H1 (cell line): Measurements from ENCODE around the gene RSF1. TPM values are rescaled to one million over a fixed set of nuclear protein-coding genes. Genes with fewer than 3 reads are reported as not detected.

Experiments
- CTCF ChIA-PET: fragments of 300-600 bp; sonication (Branson Sonifier 250); formaldehyde crosslinking; loops from one replicate; lab custom pipeline; 2021; ENCODE audit not compliant: partially characterized antibody; lab: Charles Lee
- POLR2A ChIA-PET: fragments of 300-600 bp; sonication (Branson Sonifier 250); formaldehyde crosslinking; loops from one replicate; lab custom pipeline; 2021; ENCODE audit warnings: inconsistent platforms; ENCODE audit not compliant: partially characterized antibody; lab: Charles Lee
- DNase-seq, 2 experiments: peaks; one replicate each; pipeline versions ENCODE4 v3.0.0 to v3.0.0-alpha.2; 2010 to 2022; ENCODE audit warnings: low spot score in 2 of 2, low read depth in 1 of 2, mixed read lengths in 1 of 2
- FAIRE-seq: peaks from 2 replicates; lab custom pipeline; 2011; peaks lifted over from hg19 to GRCh38; lab: Jason Lieb, UNC
- H2AFZ ChIP-seq: 2 replicates; pipeline ENCODE4 v1.8.1; 2012; ENCODE audit warnings: low read length, inconsistent platforms
- H2AK5ac ChIP-seq: 2 replicates; pipeline ENCODE4 v1.6.1; 2013; ENCODE audit warnings: low read depth, low read length
- H2BK120ac ChIP-seq: replicated peaks from 2 replicates; pipeline ENCODE3; 2013; ENCODE audit warnings: low read depth, low read length, inconsistent platforms
- H2BK12ac ChIP-seq: 2 replicates; pipeline ENCODE4 v1.6.1; 2013; ENCODE audit warnings: low read depth, low read length
- H2BK15ac ChIP-seq: 2 replicates; pipeline ENCODE4 v1.6.1; 2013; ENCODE audit warnings: low read length
- H2BK20ac ChIP-seq: 2 replicates; pipeline ENCODE4 v1.6.1; 2013; ENCODE audit warnings: low read length
- H2BK5ac ChIP-seq: 2 replicates; pipeline ENCODE4 v1.6.1; 2013; ENCODE audit warnings: low read depth, low read length
- H3K14ac ChIP-seq: 2 replicates; pipeline ENCODE4 v1.6.1; 2013; ENCODE audit warnings: inconsistent platforms; ENCODE audit not compliant: insufficient read length
- H3K18ac ChIP-seq: 2 replicates; pipeline ENCODE4 v1.6.1; 2013; ENCODE audit warnings: low read length; ENCODE audit errors: extremely low read depth
- H3K23ac ChIP-seq: 2 replicates; pipeline ENCODE4 v1.6.1; 2013; ENCODE audit warnings: inconsistent platforms; ENCODE audit not compliant: insufficient read length
- H3K23me2 ChIP-seq: 2 replicates; pipeline ENCODE4 v1.6.1; 2013; ENCODE audit warnings: low read depth, low read length
- H3K27ac ChIP-seq: 2 replicates; pipeline ENCODE4 v1.6.1; 2011; ENCODE audit warnings: low read depth, low read length, inconsistent platforms
- H3K27me3 ChIP-seq, 4 experiments: replicated peaks in 1 of 4; 1 replicate in 1 of 4; 2 replicates in 3 of 4; pipeline versions ENCODE4 v1.6.1 to v1.8.1; 2011 to 2013; ENCODE audit warnings: low read length in 3 of 4, mild to moderate bottlenecking in 3 of 4, inconsistent platforms in 2 of 4, mixed read lengths in 2 of 4, moderate library complexity in 1 of 4; ENCODE audit not compliant: control insufficient read depth in 3 of 4, insufficient read depth in 3 of 4; ENCODE audit errors: extremely low read depth in 1 of 4
- H3K36me3 ChIP-seq, 4 experiments: 2 replicates each; pipeline versions ENCODE4 v1.6.1 to v1.8.1; 2011 to 2013; ENCODE audit warnings: mild to moderate bottlenecking in 4 of 4, low read length in 3 of 4, moderate library complexity in 2 of 4, control low read depth in 1 of 4, inconsistent platforms in 1 of 4; ENCODE audit not compliant: insufficient read depth in 4 of 4, control insufficient read depth in 2 of 4
- H3K4ac ChIP-seq: replicated peaks from 2 replicates; pipeline ENCODE3; 2013; ENCODE audit warnings: low read length, low read depth, mixed read lengths, inconsistent platforms; ENCODE audit not compliant: insufficient read length
- H3K4me1 ChIP-seq, 4 experiments: replicated peaks in 1 of 4; 1 replicate in 1 of 4; 2 replicates in 3 of 4; pipeline versions ENCODE4 v1.6.1 to v1.8.1; 2011 to 2013; ENCODE audit warnings: low read length in 3 of 4, inconsistent platforms in 2 of 4, mixed read lengths in 1 of 4; ENCODE audit not compliant: insufficient read depth in 4 of 4, control insufficient read depth in 3 of 4
- H3K4me2 ChIP-seq, 2 experiments: 2 replicates each; pipeline versions ENCODE4 v1.6.1 to v1.8.1; 2011 to 2013; ENCODE audit warnings: low read depth in 2 of 2, low read length in 2 of 2, control low read depth in 1 of 2, inconsistent platforms in 1 of 2, mild to moderate bottlenecking in 1 of 2; ENCODE audit not compliant: insufficient read depth in 1 of 2
- H3K4me3 ChIP-seq, 4 experiments: fragments of 200-600, 300-600 bp in 1 of 4; sonication (generic), shearing (Covaris generic), sonication (Bioruptor Twin) in 1 of 4; 2 replicates each; pipeline versions ENCODE4 v1.5.1 to v1.8.1; 2011 to 2016; ENCODE audit warnings: low read length in 4 of 4, low read depth in 3 of 4, control low read depth in 2 of 4, inconsistent platforms in 2 of 4, mild to moderate bottlenecking in 2 of 4, mixed read lengths in 1 of 4, moderate library complexity in 1 of 4; ENCODE audit not compliant: insufficient read depth in 2 of 4; ENCODE audit errors: extremely low read depth in 1 of 4
- H3K56ac ChIP-seq: replicated peaks from 2 replicates; pipeline ENCODE3; 2013; ENCODE audit warnings: low read depth, mild to moderate bottlenecking, mixed read lengths, low read length, inconsistent platforms; ENCODE audit not compliant: insufficient read length
- H3K79me1 ChIP-seq: 2 replicates; pipeline ENCODE4 v1.6.1; 2013; ENCODE audit warnings: low read depth, low read length, control low read depth
- H3K79me2 ChIP-seq, 2 experiments: 2 replicates each; pipeline versions ENCODE4 v1.6.1 to v1.8.1; 2012 to 2013; ENCODE audit warnings: low read length in 2 of 2, mild to moderate bottlenecking in 2 of 2, inconsistent platforms in 1 of 2; ENCODE audit not compliant: insufficient read depth in 2 of 2, control insufficient read depth in 1 of 2
- H3K9ac ChIP-seq, 4 experiments: replicated peaks in 1 of 4; 1 replicate in 1 of 4; 2 replicates in 3 of 4; pipeline versions ENCODE4 v1.6.1 to v1.8.1; 2011 to 2013; ENCODE audit warnings: low read depth in 3 of 4, low read length in 3 of 4, control low read depth in 2 of 4, mild to moderate bottlenecking in 2 of 4, moderate library complexity in 2 of 4, inconsistent platforms in 1 of 4; ENCODE audit errors: extremely low read depth in 1 of 4
- H3K9me3 ChIP-seq, 2 experiments: 2 replicates each; pipeline versions ENCODE4 v1.6.1 to v1.8.1; 2012 to 2013; ENCODE audit warnings: mild to moderate bottlenecking in 2 of 2, moderate library complexity in 2 of 2, control low read depth in 1 of 2, inconsistent platforms in 1 of 2, low read depth in 1 of 2, low read length in 1 of 2, mixed read lengths in 1 of 2; ENCODE audit not compliant: insufficient read depth in 2 of 2
- H4K20me1 ChIP-seq, 2 experiments: replicated peaks in 1 of 2; 2 replicates each; pipeline versions ENCODE3 to v1.8.1; 2011 to 2013; ENCODE audit warnings: inconsistent platforms in 2 of 2, low read length in 2 of 2, mild to moderate bottlenecking in 1 of 2; ENCODE audit not compliant: insufficient read depth in 2 of 2, control insufficient read depth in 1 of 2
- H4K5ac ChIP-seq: 2 replicates; pipeline ENCODE4 v1.6.1; 2013; ENCODE audit warnings: low read length, low read depth, mixed read lengths, inconsistent platforms; ENCODE audit not compliant: insufficient read length
- H4K8ac ChIP-seq: 2 replicates; pipeline ENCODE4 v1.8.0; 2013; ENCODE audit warnings: mild to moderate bottlenecking, moderate library complexity, low read length, inconsistent platforms; ENCODE audit not compliant: insufficient read depth; ENCODE audit errors: extremely low read depth
- H4K91ac ChIP-seq: replicated peaks from 2 replicates; pipeline ENCODE3; 2013; ENCODE audit warnings: low read length, mixed read lengths, inconsistent platforms; ENCODE audit not compliant: insufficient read length
- JUN ChIP-seq: IDR thresholded peaks from 2 replicates; pipeline ENCODE4 v1.6.1; 2011; ENCODE audit warnings: low read depth, mild to moderate bottlenecking, improper control_type of control experiment, low read length
- TAF7 ChIP-seq: optimal IDR thresholded peaks from 2 replicates; pipeline ENCODE3; 2011; ENCODE audit warnings: low read depth, mild to moderate bottlenecking, inconsistent platforms, low read length, moderate library complexity, borderline replicate concordance
- WGBS, 2 experiments: shearing (Covaris generic) in 1 of 2; methylation state at CpG; one replicate each; pipeline versions ENCODE4 v1.1.6 to v1.1.7; 2013 to 2015; ENCODE audit warnings: low lambda C conversion rate in 2 of 2, mixed read lengths in 2 of 2, inconsistent platforms in 1 of 2, low coverage in 1 of 2, missing lambda C conversion rate in 1 of 2; ENCODE audit not compliant: insufficient replicate concordance in 2 of 2, insufficient coverage in 1 of 2, insufficient read length in 1 of 2; ENCODE audit errors: extremely low coverage in 1 of 2, missing lambda C conversion rate in 1 of 2; 5-methylcytosine and 5-hydroxymethylcytosine counted together
- polyA plus RNA-seq, 7 experiments: library from polyadenylated mRNA; depleted of rRNA in 3 of 7; stranded (reverse) in 5 of 7; unstranded in 2 of 7; fragments of >200 nt in 5 of 7; fragments of 200-250 nt in 2 of 7; gene quantifications; 1 replicate in 5 of 7; 2 replicates in 1 of 7; 4 replicates in 1 of 7; pipeline versions ENCODE4 v1.2.1 to v1.2.3, GENCODE V29; 2011 to 2013; ENCODE audit warnings: missing spikeins in 2 of 7, mixed read lengths in 2 of 7
- total RNA-seq: library from RNA; stranded (reverse); fragmentation: NEBNext Ultra II Directional; extraction: Animal tissue kit (Norgen Biotek cat#: 25700); gene quantifications from 2 replicates; pipeline ENCODE4 v1.2.1, GENCODE V29; 2021

The RSF1 gene
- total and polyA plus RNA-seq, 2 of the 8 experiments (the other 6 are each of a cell fraction or from before 2014, with no cell fraction given): 17.8 to 87.9 TPM

GRCh38 chr11:77661670-77662069 is 158.9 kb downstream of the RSF1 start:
- Histone ChIP-seq H3K9me3 (no peaks in the 10 kb centered on the region), H2BK120ac (no peak overlapping the region), H3K14ac (no peak overlapping the region), H2BK20ac (no peak overlapping the region), H3K79me1 (no peaks in the 10 kb centered on the region), H3K27me3 (no peaks in the 10 kb centered on the region), H3K23ac (no peak overlapping the region), H4K5ac (no peak overlapping the region), H2BK12ac (no peak overlapping the region), H3K36me3 (peaks cover 0 to 12% (median under 1%) of the 10 kb centered on the region in 4 experiments; a peak in 4 of 8 replicates), H3K4me3 (no peak overlapping the region), H4K8ac (no peak overlapping the region), H3K4me1 (no peaks in the 10 kb centered on the region), H3K4me2 (no peak overlapping the region), H2AFZ (no peak overlapping the region), H3K9ac (no peak overlapping the region), H3K4ac (no peak overlapping the region), H3K27ac (no peak overlapping the region), H3K79me2 (no peaks in the 10 kb centered on the region), H4K20me1 (no peaks in the 10 kb centered on the region), H2BK5ac (no peak overlapping the region), H4K91ac (no peak overlapping the region), H3K23me2 (no peaks in the 10 kb centered on the region; the same call in 1 of the 2 replicates), H2AK5ac (no peak overlapping the region), H3K56ac (no peak overlapping the region), H2BK15ac (no peak overlapping the region), H3K18ac (no peak overlapping the region)
- TF ChIP-seq JUN (no peak), TAF7 (no peak)
- 86% methylated on average over 3 of the region's 3 CpGs; no CpG with 5 or more reads in 1 of the 2 experiments for WGBS, 2 experiments
- no peak for DNase-seq
- CTCF ChIA-PET: interaction anchor here (0.8 kb wide), 1 partner anchor 72 kb away, joined by 3 read pairs; the partner anchor contains the start of gene AQP11
- POLR2A ChIA-PET: interaction anchor here (0.6 kb wide), 1 partner anchor 227 kb away, joined by 4 read pairs; no protein-coding TSS in a partner anchor
- FAIRE-seq: no peak
